Measurements from ENCODE around the gene FBXO34. TPM values are rescaled to one million over a fixed set of nuclear protein-coding genes. Genes with fewer than 3 reads are reported as not detected.

Gene FBXO34
- total and polyA plus RNA-seq, 10 of the 15 experiments (the other 5 are each of a cell fraction or from before 2014, with no cell fraction given): 5.6 to 22.8 (median 17.6) TPM

- TF ChIP-seq PBX3 (IDR thresholded peaks at IDR 0.05; ENCODE audit: insufficient replicate concordance, low read depth, low read length): no peak
- no peak for TF ChIP-seq TBL1XR1 (IDR thresholded peaks at IDR 0.05; ENCODE audit: low read depth, low read length)
- no peak for TF ChIP-seq NFXL1 (IDR thresholded peaks at IDR 0.05; ENCODE audit: borderline replicate concordance)
- no peak for TF ChIP-seq BACH1 (IDR thresholded peaks at IDR 0.05; ENCODE audit: borderline replicate concordance)
- peak; percentile 32; the same call in 1 of the 2 replicates for TF ChIP-seq RUNX3 (IDR thresholded peaks at IDR 0.05; ENCODE audit: low read length)
- TF ChIP-seq POLR2AphosphoS2 (IDR thresholded peaks at IDR 0.05; ENCODE audit: low read depth, low read length): no peak
- TF ChIP-seq CHD1 (IDR thresholded peaks at IDR 0.05; ENCODE audit: low read depth, low read length): no peak
- no peak for TF ChIP-seq CUX1 (IDR thresholded peaks at IDR 0.05; ENCODE audit: insufficient replicate concordance, low read depth, low read length)
- peak; percentile 17; the same call in 1 of the 2 replicates for TF ChIP-seq NFIC (IDR thresholded peaks at IDR 0.05; ENCODE audit: low read depth, low read length)
- TF ChIP-seq SKIL (IDR thresholded peaks at IDR 0.05; ENCODE audit: low read depth, poor library complexity, severe bottlenecking): no peak
- TF ChIP-seq ZBED1 (IDR thresholded peaks at IDR 0.05; ENCODE audit: borderline replicate concordance): no peak
- no peak for TF ChIP-seq POLR2A (IDR thresholded peaks at IDR 0.05; ENCODE audit: low read depth, low read length)
- no peak for TF ChIP-seq ZNF384 (IDR thresholded peaks at IDR 0.05; ENCODE audit: borderline replicate concordance, low read depth, low read length)
- no peak for TF ChIP-seq ETV6 (conservative IDR thresholded peaks at IDR 0.05 in 1 of 2, IDR thresholded peaks at IDR 0.05 in 1 of 2; ENCODE audit: borderline replicate concordance in 1 of 2, low read depth in 1 of 2)
- 0 out of 2 replicates have a peak, but pooled peaks have one; percentile 26 for TF ChIP-seq NBN (IDR thresholded peaks at IDR 0.05)
- no peak for TF ChIP-seq SMAD1 (IDR thresholded peaks at IDR 0.05; ENCODE audit: low read depth, partially characterized antibody)
- TF ChIP-seq BCL3 (IDR thresholded peaks at IDR 0.05; ENCODE audit: borderline replicate concordance, insufficient read depth, low read depth, low read length, poor library complexity, severe bottlenecking): no peak
- TF ChIP-seq MYC (IDR thresholded peaks at IDR 0.05; ENCODE audit: insufficient read depth, insufficient read length, insufficient replicate concordance, low read length, severe bottlenecking): no peak
Observed at GRCh38 chr14:55327179-55327578, 56.0 kb downstream of the FBXO34 start (continued).

Measured in GM12878 (cell line).